ENCODE results near the gene SEMA3A.

The SEMA3A gene

GRCh38 chr7:84027678-84028077 lies 166.9 kb downstream of the SEMA3A start:
- DNase-seq (ENCODE audit: insufficient read length, low spot score) (no peak), FAIRE-seq (no peak)
- no peak for TF ChIP-seq CTCF (IDR thresholded peaks at IDR 0.05; ENCODE audit: insufficient read depth, missing control alignments)

- FAIRE-seq: no peak
- TF ChIP-seq CTCF (IDR thresholded peaks at IDR 0.05; ENCODE audit: insufficient read depth, missing control alignments): no peak
- no peak for DNase-seq (ENCODE audit: insufficient read length, low spot score)
These were observed 169.2 kb downstream of the SEMA3A start for GRCh38 chr7:84025332-84025927.

GRCh38 chr7:84022684-84023308 lies 171.8 kb downstream of the SEMA3A start:
- no peak for DNase-seq (ENCODE audit: insufficient read length, low spot score)
- no peak for FAIRE-seq
- TF ChIP-seq CTCF (IDR thresholded peaks at IDR 0.05; ENCODE audit: insufficient read depth, missing control alignments): no peak

- DNase-seq (ENCODE audit: insufficient read length, low spot score): no peak
- no peak for FAIRE-seq
- TF ChIP-seq CTCF (IDR thresholded peaks at IDR 0.05; ENCODE audit: insufficient read depth, missing control alignments): no peak
These were observed 172.6 kb downstream of the SEMA3A start for GRCh38 chr7:84022009-84022408.

GRCh38 chr7:84021292-84021908 lies 173.2 kb downstream of the SEMA3A start:
- FAIRE-seq (no peak), DNase-seq (ENCODE audit: insufficient read length, low spot score) (no peak)
- TF ChIP-seq CTCF (IDR thresholded peaks at IDR 0.05; ENCODE audit: insufficient read depth, missing control alignments): no peak

GRCh38 chr7:84017651-84018050 lies 176.9 kb downstream of the SEMA3A start:
- TF ChIP-seq CTCF (IDR thresholded peaks at IDR 0.05; ENCODE audit: insufficient read depth, missing control alignments): no peak
- FAIRE-seq: no peak
- no peak for DNase-seq (ENCODE audit: insufficient read length, low spot score)

Measured in D721Med (cell line).